WTC11 (cell line): Measurements from ENCODE around the gene PTPN7. TPM values are rescaled to one million over a fixed set of nuclear protein-coding genes. Genes with fewer than 3 reads are reported as not detected.

ENCODE experiments used
- ATAC-seq: fragments of 200-7000 bp; cut with Tn5 transposase; 2 replicates; pipeline ENCODE4 v1.10.0; 2021; ENCODE audit warnings: mild to moderate bottlenecking, moderate library complexity
- CTCF ChIA-PET: fragments of 300-600 bp; sonication (Branson Sonifier 250); formaldehyde crosslinking; loops from one replicate; lab custom pipeline; 2021; ENCODE audit warnings: antibody characterized with exemption; lab: Charles Lee
- POLR2A ChIA-PET: fragments of 350-600 bp; sonication (Branson Sonifier 250); formaldehyde crosslinking; loops from one replicate; lab custom pipeline; 2021; ENCODE audit warnings: antibody characterized with exemption; lab: Charles Lee
- DNase-seq: peaks from one replicate; pipeline ENCODE4 v3.0.0; 2021; ENCODE audit warnings: low spot score
- H3K27ac Mint-ChIP-seq: 2 replicates; pipeline ENCODE4 v1.8.0; 2021; ENCODE audit warnings: mixed read lengths
- H3K27me3 Mint-ChIP-seq: 2 replicates; pipeline ENCODE4 v1.8.0; 2021; ENCODE audit warnings: low read depth, mild to moderate bottlenecking, moderate library complexity, mixed read lengths
- H3K36me3 Mint-ChIP-seq: 2 replicates; pipeline ENCODE4 v1.8.0; 2021; ENCODE audit warnings: mixed read lengths
- H3K4me1 Mint-ChIP-seq: 2 replicates; pipeline ENCODE4 v1.8.0; 2022; ENCODE audit warnings: mixed read lengths
- H3K4me3 Mint-ChIP-seq: 2 replicates; pipeline ENCODE4 v1.8.0; 2021; ENCODE audit warnings: mild to moderate bottlenecking, moderate library complexity, mixed read lengths
- H3K9me3 Mint-ChIP-seq: 2 replicates; pipeline ENCODE4 v1.8.0; 2021; ENCODE audit warnings: mixed read lengths
- CREB1 ChIP-seq: sonication (generic); formaldehyde crosslinking; IDR thresholded peaks from 2 replicates; pipeline ENCODE4 v1.8.0; 2023; ENCODE audit warnings: mild to moderate bottlenecking, missing genetic modification reagents
- CREM ChIP-seq: sonication (generic); formaldehyde crosslinking; IDR thresholded peaks from 2 replicates; pipeline ENCODE4 v1.8.1; 2022; ENCODE audit warnings: mild to moderate bottlenecking, missing genetic modification reagents, moderate library complexity
- ESRRA ChIP-seq: sonication (generic); formaldehyde crosslinking; IDR thresholded peaks from 2 replicates; pipeline ENCODE4 v1.8.1; 2022; ENCODE audit warnings: mild to moderate bottlenecking, missing genetic modification reagents, borderline replicate concordance
- FOXK1 ChIP-seq: sonication (generic); formaldehyde crosslinking; IDR thresholded peaks from 2 replicates; pipeline ENCODE4 v1.8.0; 2022; ENCODE audit warnings: mild to moderate bottlenecking, moderate library complexity, missing genetic modification reagents
- GABPB1 ChIP-seq: sonication (generic); formaldehyde crosslinking; IDR thresholded peaks from 2 replicates; pipeline ENCODE4 v1.8.1; 2023; ENCODE audit warnings: mild to moderate bottlenecking, missing genetic modification reagents
- TCF7 ChIP-seq: sonication (generic); formaldehyde crosslinking; IDR thresholded peaks from 2 replicates; pipeline ENCODE4 v1.8.0; 2022; ENCODE audit warnings: mild to moderate bottlenecking, low read depth, missing genetic modification reagents, moderate library complexity
- ZNF138 ChIP-seq: sonication (generic); formaldehyde crosslinking; conservative IDR thresholded peaks from 2 replicates; pipeline ENCODE4 v1.8.1; 2022; ENCODE audit warnings: mild to moderate bottlenecking, moderate library complexity, missing genetic modification reagents
- ZNF263 ChIP-seq: sonication (generic); formaldehyde crosslinking; IDR thresholded peaks from 2 replicates; pipeline ENCODE4 v1.8.1; 2022; ENCODE audit warnings: low read depth, mild to moderate bottlenecking, moderate library complexity, missing genetic modification reagents
- ZNF423 ChIP-seq: fragments of 250-450 bp; sonication (Bioruptor Pico); IDR thresholded peaks from 2 replicates; pipeline ENCODE4 v2.1.2; 2022; ENCODE audit warnings: mild to moderate bottlenecking, moderate library complexity
- total RNA-seq: library from RNA; stranded (reverse); gene quantifications from 3 replicates; pipeline ENCODE4 v1.2.3, GENCODE V29; 2021
- TF ChIP-seq, protein P1 (sequence below): sonication (generic); formaldehyde crosslinking; IDR thresholded peaks from 2 replicates; pipeline ENCODE4 v1.8.1; 2022; ENCODE audit warnings: mild to moderate bottlenecking, moderate library complexity, missing genetic modification reagents
- TF ChIP-seq, protein P2 (sequence below): fragments of 250-450 bp; sonication (Bioruptor Pico); IDR thresholded peaks from 2 replicates; pipeline ENCODE4 v1.9.0; 2021; ENCODE audit warnings: mild to moderate bottlenecking
- TF ChIP-seq, protein P3 (sequence below): sonication (generic); formaldehyde crosslinking; IDR thresholded peaks from 2 replicates; pipeline ENCODE4 v1.8.1; 2023; ENCODE audit warnings: mild to moderate bottlenecking, missing genetic modification reagents, borderline replicate concordance
- TF ChIP-seq, protein P4 (sequence below): sonication (generic); formaldehyde crosslinking; conservative IDR thresholded peaks from 2 replicates; pipeline ENCODE4 v1.8.1; 2023; ENCODE audit warnings: mild to moderate bottlenecking, low read depth, missing genetic modification reagents, moderate library complexity
- TF ChIP-seq, protein P5 (sequence below): fragments of 250-450 bp; sonication (Bioruptor Pico); IDR thresholded peaks from 2 replicates; pipeline ENCODE4 v2.1.2; 2022; ENCODE audit warnings: mild to moderate bottlenecking, moderate library complexity
- TF ChIP-seq, protein P6 (sequence below): fragments of 250-450 bp; sonication (Bioruptor Pico); IDR thresholded peaks from 2 replicates; pipeline ENCODE4 v1.8.0; 2021; ENCODE audit warnings: mild to moderate bottlenecking

The PTPN7 gene
- total RNA-seq, 1 experiment from 2014 or later, result 0.98 TPM

DNA sequence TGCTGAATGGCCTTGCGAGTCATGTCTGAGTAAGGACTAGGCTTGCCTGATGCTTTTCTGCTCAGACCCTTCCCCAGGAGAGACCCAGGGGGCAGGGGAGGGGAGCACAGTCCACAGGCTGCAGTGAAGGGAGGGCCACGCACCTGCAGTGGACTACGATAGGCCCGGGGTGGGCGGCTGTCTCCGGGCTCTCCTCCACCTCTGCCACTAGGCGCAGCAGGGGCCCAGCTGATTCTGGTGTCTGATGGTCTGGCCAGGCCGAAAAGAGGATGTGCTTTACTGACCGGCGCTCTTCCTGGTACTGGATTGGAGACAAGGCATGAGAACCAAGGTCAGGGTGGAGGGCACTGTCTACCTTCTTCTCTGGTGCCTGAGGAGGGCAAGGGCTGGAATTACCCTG is 8.0 kb downstream of the PTPN7 start:
- Mint-ChIP-seq H3K4me3 (no peak overlapping the region), H3K36me3 (no peaks in the 10 kb centered on the region), H3K27ac (no peak overlapping the region), H3K4me1 (peaks cover 10% of the 10 kb centered on the region), H3K27me3 (no peaks in the 10 kb centered on the region)
- ATAC-seq, result peak; percentile 32
- DNase-seq, result no peak
- ChIA-PET POLR2A (no interaction called here), CTCF (interaction anchor here (0.7 to 1.9 kb wide), 2 partner anchors 17 to 37 kb away, joined by 4 to 6 read pairs; no protein-coding TSS in a partner anchor)
- TF ChIP-seq, protein P1, sequence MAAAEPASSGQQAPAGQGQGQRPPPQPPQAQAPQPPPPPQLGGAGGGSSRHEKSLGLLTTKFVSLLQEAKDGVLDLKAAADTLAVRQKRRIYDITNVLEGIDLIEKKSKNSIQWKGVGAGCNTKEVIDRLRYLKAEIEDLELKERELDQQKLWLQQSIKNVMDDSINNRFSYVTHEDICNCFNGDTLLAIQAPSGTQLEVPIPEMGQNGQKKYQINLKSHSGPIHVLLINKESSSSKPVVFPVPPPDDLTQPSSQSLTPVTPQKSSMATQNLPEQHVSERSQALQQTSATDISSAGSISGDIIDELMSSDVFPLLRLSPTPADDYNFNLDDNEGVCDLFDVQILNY (CRISPR knock-in tag), result no peak
- TF ChIP-seq ZNF263, result no peak
- TF ChIP-seq, protein P2, sequence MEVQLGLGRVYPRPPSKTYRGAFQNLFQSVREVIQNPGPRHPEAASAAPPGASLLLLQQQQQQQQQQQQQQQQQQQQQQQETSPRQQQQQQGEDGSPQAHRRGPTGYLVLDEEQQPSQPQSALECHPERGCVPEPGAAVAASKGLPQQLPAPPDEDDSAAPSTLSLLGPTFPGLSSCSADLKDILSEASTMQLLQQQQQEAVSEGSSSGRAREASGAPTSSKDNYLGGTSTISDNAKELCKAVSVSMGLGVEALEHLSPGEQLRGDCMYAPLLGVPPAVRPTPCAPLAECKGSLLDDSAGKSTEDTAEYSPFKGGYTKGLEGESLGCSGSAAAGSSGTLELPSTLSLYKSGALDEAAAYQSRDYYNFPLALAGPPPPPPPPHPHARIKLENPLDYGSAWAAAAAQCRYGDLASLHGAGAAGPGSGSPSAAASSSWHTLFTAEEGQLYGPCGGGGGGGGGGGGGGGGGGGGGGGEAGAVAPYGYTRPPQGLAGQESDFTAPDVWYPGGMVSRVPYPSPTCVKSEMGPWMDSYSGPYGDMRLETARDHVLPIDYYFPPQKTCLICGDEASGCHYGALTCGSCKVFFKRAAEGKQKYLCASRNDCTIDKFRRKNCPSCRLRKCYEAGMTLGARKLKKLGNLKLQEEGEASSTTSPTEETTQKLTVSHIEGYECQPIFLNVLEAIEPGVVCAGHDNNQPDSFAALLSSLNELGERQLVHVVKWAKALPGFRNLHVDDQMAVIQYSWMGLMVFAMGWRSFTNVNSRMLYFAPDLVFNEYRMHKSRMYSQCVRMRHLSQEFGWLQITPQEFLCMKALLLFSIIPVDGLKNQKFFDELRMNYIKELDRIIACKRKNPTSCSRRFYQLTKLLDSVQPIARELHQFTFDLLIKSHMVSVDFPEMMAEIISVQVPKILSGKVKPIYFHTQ (CRISPR knock-in tag), result no peak
- no peak for TF ChIP-seq CREM
- TF ChIP-seq ZNF423 (CRISPR knock-in tag), result no peak
- TF ChIP-seq, protein P3, sequence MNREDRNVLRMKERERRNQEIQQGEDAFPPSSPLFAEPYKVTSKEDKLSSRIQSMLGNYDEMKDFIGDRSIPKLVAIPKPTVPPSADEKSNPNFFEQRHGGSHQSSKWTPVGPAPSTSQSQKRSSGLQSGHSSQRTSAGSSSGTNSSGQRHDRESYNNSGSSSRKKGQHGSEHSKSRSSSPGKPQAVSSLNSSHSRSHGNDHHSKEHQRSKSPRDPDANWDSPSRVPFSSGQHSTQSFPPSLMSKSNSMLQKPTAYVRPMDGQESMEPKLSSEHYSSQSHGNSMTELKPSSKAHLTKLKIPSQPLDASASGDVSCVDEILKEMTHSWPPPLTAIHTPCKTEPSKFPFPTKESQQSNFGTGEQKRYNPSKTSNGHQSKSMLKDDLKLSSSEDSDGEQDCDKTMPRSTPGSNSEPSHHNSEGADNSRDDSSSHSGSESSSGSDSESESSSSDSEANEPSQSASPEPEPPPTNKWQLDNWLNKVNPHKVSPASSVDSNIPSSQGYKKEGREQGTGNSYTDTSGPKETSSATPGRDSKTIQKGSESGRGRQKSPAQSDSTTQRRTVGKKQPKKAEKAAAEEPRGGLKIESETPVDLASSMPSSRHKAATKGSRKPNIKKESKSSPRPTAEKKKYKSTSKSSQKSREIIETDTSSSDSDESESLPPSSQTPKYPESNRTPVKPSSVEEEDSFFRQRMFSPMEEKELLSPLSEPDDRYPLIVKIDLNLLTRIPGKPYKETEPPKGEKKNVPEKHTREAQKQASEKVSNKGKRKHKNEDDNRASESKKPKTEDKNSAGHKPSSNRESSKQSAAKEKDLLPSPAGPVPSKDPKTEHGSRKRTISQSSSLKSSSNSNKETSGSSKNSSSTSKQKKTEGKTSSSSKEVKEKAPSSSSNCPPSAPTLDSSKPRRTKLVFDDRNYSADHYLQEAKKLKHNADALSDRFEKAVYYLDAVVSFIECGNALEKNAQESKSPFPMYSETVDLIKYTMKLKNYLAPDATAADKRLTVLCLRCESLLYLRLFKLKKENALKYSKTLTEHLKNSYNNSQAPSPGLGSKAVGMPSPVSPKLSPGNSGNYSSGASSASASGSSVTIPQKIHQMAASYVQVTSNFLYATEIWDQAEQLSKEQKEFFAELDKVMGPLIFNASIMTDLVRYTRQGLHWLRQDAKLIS (CRISPR knock-in tag), result no peak
- TF ChIP-seq GABPB1 (CRISPR knock-in tag), result no peak
- no peak for TF ChIP-seq FOXK1 (CRISPR knock-in tag)
- TF ChIP-seq TCF7 (CRISPR knock-in tag), result no peak
- TF ChIP-seq, protein P4, sequence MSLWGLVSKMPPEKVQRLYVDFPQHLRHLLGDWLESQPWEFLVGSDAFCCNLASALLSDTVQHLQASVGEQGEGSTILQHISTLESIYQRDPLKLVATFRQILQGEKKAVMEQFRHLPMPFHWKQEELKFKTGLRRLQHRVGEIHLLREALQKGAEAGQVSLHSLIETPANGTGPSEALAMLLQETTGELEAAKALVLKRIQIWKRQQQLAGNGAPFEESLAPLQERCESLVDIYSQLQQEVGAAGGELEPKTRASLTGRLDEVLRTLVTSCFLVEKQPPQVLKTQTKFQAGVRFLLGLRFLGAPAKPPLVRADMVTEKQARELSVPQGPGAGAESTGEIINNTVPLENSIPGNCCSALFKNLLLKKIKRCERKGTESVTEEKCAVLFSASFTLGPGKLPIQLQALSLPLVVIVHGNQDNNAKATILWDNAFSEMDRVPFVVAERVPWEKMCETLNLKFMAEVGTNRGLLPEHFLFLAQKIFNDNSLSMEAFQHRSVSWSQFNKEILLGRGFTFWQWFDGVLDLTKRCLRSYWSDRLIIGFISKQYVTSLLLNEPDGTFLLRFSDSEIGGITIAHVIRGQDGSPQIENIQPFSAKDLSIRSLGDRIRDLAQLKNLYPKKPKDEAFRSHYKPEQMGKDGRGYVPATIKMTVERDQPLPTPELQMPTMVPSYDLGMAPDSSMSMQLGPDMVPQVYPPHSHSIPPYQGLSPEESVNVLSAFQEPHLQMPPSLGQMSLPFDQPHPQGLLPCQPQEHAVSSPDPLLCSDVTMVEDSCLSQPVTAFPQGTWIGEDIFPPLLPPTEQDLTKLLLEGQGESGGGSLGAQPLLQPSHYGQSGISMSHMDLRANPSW (CRISPR knock-in tag), result no peak
- TF ChIP-seq, all 79 proteins: peak for 0
- no peaks in the 10 kb centered on the region for H3K9me3 Mint-ChIP-seq

DNA sequence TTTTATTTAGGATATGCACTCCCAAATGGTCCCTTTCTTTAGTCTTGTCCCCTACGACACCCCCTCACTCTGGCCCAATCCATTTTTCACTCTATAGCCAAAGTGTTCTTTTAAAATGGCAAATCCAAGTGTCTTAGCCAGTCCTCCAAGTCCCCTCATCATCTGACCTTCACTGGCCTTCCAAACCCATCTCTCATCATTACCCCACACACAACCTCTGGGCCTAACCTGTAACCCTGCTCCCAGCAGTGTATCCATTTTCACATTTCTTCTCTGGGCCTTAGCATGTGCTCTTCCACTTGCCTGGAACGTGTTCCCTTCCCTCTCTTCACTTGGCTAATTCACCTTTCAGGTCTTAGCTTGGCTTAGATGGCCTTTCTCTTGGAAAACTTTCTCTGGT is 9.4 kb downstream of the PTPN7 start:
- H3K27me3 Mint-ChIP-seq, result no peaks in the 10 kb centered on the region
- ChIA-PET CTCF (interaction anchor here (1.9 kb wide), 1 partner anchor 15 kb away, joined by 6 read pairs; no protein-coding TSS in a partner anchor), POLR2A (no interaction called here)
- no peaks in the 10 kb centered on the region for H3K36me3 Mint-ChIP-seq
- H3K27ac Mint-ChIP-seq, result no peak overlapping the region
- ATAC-seq (no peak), DNase-seq (no peak)
- H3K9me3 Mint-ChIP-seq, result no peaks in the 10 kb centered on the region
- H3K4me3 Mint-ChIP-seq, result no peak overlapping the region
- H3K4me1 Mint-ChIP-seq, result peaks cover 10% of the 10 kb centered on the region
- TF ChIP-seq, protein P5, sequence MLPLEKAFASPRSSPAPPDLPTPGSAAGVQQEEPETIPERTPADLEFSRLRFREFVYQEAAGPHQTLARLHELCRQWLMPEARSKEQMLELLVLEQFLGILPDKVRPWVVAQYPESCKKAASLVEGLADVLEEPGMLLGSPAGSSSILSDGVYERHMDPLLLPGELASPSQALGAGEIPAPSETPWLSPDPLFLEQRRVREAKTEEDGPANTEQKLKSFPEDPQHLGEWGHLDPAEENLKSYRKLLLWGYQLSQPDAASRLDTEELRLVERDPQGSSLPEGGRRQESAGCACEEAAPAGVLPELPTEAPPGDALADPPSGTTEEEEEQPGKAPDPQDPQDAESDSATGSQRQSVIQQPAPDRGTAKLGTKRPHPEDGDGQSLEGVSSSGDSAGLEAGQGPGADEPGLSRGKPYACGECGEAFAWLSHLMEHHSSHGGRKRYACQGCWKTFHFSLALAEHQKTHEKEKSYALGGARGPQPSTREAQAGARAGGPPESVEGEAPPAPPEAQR (CRISPR knock-in tag), result no peak
- TF ChIP-seq, protein P6, sequence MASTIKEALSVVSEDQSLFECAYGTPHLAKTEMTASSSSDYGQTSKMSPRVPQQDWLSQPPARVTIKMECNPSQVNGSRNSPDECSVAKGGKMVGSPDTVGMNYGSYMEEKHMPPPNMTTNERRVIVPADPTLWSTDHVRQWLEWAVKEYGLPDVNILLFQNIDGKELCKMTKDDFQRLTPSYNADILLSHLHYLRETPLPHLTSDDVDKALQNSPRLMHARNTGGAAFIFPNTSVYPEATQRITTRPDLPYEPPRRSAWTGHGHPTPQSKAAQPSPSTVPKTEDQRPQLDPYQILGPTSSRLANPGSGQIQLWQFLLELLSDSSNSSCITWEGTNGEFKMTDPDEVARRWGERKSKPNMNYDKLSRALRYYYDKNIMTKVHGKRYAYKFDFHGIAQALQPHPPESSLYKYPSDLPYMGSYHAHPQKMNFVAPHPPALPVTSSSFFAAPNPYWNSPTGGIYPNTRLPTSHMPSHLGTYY (CRISPR knock-in tag), result no peak
- TF ChIP-seq, protein P2 (CRISPR knock-in tag), result no peak
- TF ChIP-seq CREB1, result no peak
- no peak for TF ChIP-seq ZNF138 (CRISPR knock-in tag)
- no peak for TF ChIP-seq ESRRA
